HG03558 (cell line): ENCODE measurements around the gene NHSL2.

Experiments
- ATAC-seq: cut with Tn5 transposase; IDR thresholded peaks from one replicate; pipeline ENCODE4 v1.9.1; 2021; ENCODE audit warnings: moderate number of reproducible peaks; ENCODE audit not compliant: unreplicated experiment; ENCODE audit errors: extremely low read depth

NHSL2 gene

DNA sequence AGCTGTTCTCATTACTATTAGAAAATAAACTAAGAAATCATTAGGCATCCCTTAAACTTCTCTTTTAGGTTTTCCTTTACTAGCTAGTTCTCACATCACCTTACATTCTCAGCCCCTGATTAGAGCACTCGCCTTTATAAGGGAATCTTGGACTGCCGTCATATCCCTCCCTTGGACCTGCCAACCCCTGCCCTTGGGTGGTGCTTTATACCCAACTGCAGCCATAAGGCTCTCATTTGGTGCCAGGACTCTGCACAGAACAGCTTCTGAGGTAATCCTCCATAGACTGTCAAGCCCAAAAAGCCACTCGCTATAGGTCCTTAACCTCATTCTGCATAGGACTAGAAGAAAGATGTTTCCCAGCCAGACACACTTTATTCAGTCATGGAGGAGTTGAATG, 67.5 kb downstream of the NHSL2 start:
- ATAC-seq = no peak

DNA sequence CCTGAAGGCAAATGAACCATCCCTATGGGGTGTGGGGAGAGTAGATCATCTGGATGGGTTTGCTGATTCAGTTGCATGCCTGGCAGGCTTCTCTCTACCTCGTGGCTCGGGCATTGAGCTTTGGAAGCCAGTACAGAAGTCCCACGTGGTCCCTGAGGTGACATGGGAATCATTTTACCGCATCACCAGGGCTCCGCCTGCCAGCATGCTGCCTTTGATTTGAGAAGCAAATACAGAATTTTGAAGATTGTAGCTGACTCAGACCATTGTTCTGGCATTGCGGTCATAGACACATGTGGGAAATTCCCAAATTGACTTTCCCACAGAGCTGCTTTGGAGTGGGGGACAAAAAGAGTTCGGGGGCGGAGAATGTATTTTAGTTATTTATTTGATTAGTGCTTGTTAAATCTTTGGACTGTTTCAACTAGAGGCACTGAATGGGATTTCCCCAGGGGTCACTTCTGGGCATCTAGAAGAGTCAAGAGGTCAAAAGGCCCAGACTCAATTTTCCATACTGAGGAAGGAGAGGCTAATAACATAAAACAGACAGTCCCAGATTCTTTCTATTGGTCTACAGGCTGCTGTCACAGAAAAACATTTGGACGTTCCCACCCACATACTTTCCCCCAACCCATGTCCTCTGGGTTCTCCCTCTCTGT, 79.3 kb downstream of the NHSL2 start:
- ATAC-seq = no peak

GRCh38 chrX:71990518-71990917, 79.9 kb downstream of the NHSL2 start:
- no peak for ATAC-seq

- no peak for ATAC-seq
These were observed 80.5 kb downstream of the NHSL2 start for GRCh38 chrX:71991164-71991563.

DNA sequence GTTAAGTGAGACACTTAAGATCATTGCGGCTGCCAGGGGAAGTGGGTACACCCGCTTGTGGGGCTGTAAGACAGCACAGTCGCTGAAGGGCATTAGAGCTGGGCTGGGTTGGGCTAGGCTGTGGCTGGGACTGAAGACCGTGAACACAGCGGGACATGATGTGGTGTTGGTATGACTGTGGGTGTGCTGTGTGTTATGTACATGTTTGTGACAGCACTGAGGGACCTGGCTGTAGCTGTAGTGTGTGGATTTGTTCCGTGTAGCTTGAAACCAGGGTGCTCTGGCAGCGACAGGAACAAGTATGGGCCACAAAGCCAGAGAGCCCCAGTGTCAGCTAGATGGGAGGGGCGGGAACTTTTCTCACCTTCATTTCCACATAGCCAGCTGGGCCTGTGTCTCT, 82.1 kb downstream of the NHSL2 start:
- ATAC-seq = no peak

DNA sequence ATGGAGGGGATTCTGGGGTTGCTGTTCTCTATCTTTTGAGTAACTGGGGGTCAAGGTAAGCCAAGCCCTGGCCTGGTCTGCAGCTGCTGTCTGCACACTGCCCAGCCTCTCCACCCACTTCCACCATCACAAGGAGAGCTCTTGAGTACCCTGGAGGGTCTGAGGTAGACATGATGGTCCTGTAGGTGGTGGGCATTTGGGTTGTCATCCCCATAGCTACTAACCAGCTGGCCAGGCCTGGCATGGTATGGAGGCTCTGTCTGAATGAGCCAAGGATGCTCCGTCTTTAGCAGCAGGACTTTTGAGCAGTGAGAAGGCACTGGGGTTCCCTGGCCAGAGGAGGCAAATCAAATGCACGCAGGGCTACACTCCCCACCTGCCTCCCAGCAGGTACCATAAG, 82.7 kb downstream of the NHSL2 start:
- no peak for ATAC-seq

DNA sequence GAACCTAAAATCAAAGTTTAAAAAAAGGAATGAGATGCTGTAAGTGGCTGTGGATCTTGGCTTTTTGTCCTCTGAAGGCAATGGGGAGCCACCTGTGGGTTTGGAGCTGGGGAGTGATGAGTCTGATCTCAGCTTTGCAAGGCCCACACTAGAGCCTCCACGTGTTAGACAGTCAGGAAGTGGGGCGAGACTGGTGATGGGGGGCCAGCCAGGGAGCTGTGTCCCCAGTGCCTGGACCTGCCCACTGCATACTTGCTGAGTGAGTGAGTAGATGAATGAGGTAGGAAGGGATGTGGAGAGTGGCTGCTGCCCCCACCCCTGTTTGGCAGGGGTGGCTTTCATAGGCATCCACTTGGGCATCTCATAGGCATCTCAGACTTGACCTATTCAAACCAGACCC, 84.0 kb downstream of the NHSL2 start:
- no peak for ATAC-seq

DNA sequence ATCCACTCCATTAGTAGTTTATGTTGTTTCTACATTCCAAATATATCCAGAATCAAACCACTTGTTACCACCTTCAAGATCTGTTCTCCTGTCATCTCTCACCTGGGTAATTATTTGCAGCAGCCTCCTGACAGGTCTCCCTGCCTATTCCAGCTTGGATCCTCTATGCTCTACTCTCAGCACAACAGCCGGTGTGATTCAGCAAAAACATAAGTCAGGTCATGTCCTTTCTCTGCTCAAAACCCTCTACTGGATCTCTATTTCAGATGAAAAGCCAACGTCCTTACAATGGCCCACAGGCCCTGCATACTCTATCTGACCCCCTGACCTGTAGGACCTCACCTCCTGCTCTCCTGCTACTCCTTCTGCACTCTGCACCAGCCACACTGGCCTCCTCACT, 84.5 kb downstream of the NHSL2 start:
- no peak for ATAC-seq

GRCh38 chrX:71996136-71996535, 85.5 kb downstream of the NHSL2 start:
- ATAC-seq = no peak

- no peak for ATAC-seq
These were observed 86.2 kb downstream of the NHSL2 start for GRCh38 chrX:71996826-71997225.

DNA sequence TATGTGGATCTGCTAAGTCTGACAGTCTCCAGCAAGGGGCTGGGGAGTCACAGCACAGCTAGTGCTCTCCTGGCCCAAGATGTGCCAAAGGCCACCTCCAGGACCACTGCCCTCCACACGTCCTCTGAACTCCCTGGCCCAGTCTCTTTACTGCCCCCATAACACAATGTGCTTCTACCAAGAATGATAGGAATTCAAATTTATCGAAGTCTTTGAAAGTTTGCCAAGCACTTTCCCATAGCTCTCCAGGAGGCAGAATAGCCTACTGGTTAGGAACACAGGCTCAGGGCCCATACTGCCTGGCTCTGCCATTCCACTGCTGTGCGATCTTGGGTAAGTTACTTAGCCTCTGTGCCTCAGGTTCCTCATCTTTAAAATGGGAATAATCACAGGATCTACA, 86.7 kb downstream of the NHSL2 start:
- ATAC-seq = no peak

- peak; percentile 46 for ATAC-seq
These were observed 88.3 kb downstream of the NHSL2 start for GRCh38 chrX:71998836-71999509.

DNA sequence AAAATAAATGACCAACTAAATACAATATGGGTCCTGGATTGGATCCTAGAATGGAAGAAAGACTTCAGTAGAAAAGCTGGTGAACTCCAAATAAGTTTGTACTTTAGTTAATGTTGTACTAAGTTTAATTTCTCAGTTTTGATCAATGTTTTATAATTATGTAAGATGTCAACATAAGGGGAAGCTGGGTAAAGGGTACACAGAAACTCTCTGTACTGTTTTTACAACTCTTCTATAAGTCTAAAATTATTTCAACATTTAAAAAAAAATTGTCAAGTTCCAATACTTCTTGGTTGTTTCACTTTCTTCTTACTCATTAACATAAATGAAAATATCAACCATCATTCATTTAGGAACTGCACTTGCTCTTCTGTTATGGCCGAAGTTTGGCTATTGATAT, 88.9 kb downstream of the NHSL2 start:
- no peak for ATAC-seq

GRCh38 chrX:72001471-72001870, 90.8 kb downstream of the NHSL2 start:
- ATAC-seq = no peak

DNA sequence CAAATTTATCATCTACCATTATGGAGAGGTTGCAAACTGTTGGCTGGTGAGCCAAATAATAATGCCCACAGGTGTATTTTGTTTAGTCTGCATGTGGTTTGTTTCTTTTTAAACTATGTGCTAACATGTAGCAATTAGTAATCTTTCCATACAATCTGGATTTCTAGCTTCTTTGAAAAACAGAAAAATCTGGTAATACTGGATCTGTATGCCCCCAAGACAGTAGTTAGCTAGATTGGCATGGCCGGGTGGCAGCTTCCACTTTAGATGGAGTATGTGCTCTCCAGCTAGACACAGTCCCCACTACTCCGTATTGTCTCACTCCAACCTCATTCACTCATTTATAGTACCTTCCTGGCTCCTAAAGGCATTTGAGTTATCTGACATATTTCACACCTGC, 91.3 kb downstream of the NHSL2 start:
- ATAC-seq = no peak

- no peak for ATAC-seq
These were observed 92.2 kb downstream of the NHSL2 start for GRCh38 chrX:72002875-72003274.

DNA sequence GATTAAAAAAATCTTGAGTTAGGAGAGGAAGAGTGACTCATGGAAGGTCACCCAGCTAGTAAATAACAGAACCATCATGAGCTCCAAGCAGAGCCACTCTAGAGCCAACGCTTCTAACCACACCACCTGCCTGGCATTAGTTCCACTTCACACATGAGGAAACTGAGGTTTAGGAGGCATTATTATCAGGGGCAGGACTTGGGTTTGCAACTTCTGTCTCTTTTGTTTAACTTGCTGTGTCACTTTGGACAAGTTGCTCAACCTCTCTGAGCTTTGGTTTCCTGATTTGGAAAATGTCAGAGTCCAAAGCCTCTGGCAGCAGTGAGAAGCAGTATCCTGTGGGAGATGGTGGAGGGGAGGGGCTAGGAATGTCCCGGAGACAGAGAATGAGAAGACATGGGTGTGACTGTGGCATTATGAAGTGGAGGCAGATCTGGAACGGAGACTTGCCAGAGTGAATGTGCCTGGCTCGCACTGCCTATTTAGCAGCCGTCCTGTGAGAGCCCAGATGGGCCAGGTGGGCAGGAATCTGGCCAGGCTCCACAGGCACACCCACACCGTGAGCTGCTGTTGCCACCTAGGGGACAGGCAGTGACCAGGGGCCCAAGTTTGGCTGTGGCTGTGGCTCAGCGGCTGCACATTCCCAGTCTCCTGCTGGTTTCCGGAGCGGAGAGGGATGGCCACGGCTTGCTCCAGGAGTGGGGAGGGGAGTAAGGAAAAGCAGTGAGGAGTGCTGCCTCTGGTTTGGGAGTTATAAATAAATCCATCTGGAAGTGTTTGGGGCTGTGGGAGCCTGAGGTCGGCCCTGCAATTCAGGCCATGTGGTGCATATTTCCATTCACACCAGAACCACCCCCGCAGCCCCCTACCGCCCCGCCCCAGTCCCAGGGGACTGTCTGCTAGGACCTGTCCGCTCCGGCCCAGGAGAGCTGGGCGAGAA, 93.4 kb downstream of the NHSL2 start:
- ATAC-seq = no peak

- no peak for ATAC-seq
These were observed 94.4 kb downstream of the NHSL2 start for GRCh38 chrX:72005046-72005445.

DNA sequence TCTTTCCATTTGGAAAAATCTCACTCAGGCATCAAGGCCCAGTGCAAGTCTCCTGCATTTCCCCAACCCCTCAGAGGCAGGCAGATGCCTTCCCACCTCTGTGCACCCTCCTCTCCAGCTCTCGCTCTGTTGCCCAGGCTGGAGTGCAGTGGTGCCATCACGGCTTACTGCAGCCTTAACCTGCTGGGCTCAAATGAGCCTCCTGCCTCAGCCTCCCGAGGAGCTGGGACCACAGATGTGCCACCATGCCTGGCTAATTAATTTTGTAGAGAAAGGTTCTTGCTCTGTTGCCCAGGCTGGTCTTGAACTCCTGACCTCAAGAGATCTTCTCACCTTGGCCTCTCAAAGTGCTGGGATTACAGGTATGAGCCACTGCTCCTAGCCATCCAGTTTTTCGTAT, 95.8 kb downstream of the NHSL2 start:
- no peak for ATAC-seq

DNA sequence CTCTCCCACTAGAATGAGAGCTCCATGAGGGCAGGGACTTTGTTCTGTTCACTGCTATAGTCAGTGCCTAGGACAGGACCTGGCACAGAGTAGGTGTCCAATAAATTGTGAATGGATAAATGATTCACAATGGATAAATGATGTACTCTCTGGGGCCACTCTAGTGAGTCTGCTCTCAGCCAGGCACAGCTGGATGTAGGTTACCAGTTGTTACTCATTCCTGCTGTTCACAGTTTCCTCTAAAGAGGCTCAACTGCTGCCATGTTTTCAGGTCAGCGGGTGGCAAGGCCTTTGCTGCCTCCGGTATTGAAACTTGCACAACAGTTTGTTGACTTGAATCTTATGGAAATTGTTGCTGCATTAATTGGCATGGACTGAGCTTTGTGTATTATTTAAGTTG, 99.1 kb downstream of the NHSL2 start:
- no peak for ATAC-seq

GRCh38 chrX:72011734-72012133, 101.1 kb downstream of the NHSL2 start:
- ATAC-seq = no peak
